Endometrial microvascular endothelial cells (primary cell): Measurements from ENCODE around the gene CUL4A. TPM values are rescaled to one million over a fixed set of nuclear protein-coding genes. Genes with fewer than 3 reads are reported as not detected.
"Not testable (repeated sequence)": the region's sequence is repeated elsewhere in the genome, so short reads cannot be mapped to it uniquely, and the experiment has no call there.

ENCODE experiments used
- in situ Hi-C: cut with HindIII; loops from 2 replicates; pipeline ENCODE4 v1.10.0; 2017; ENCODE audit warnings: low sequenced_read_pairs, low pct_unique_long_range_greater_than_20kb; ENCODE audit errors: inconsistent ontology term
- total RNA-seq: library from RNA; depleted of rRNA; stranded (reverse); fragments of >200 nt; gene quantifications from one replicate; pipeline ENCODE4 v1.2.3, GENCODE V29; 2015; ENCODE audit errors: inconsistent ontology term

The CUL4A gene
- total RNA-seq: 103 TPM

GRCh38 chr13:113209336-113209758, at the start of gene CUL4A:
Gene CUL4A (plus strand): TSS chr13:113209613. CDS start chr13:113209628, 15 bp downstream.
- in situ Hi-C loops: no loop called here

DNA sequence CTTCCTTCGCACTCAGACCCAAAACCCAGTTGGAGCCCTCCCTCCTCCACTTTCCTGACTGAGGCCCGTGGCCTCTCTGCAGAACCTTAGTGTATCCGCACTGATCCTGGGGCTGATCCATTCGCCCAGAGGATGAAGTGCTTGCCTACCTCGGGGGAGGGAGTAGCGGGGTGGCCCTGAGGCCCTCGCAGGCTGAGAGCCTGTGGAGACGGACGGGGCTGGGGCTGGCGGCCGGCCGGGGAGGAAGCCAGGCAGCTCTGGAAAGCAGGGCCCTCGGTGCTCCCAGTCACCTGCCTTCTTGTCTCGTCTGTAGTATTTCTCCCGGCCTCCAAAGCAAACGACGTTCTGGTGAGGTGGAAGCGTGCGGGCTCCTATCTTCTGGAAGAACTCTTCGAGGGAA, 49.7 kb upstream of the CUL4A start:
- in situ Hi-C loops: no loop called here

DNA sequence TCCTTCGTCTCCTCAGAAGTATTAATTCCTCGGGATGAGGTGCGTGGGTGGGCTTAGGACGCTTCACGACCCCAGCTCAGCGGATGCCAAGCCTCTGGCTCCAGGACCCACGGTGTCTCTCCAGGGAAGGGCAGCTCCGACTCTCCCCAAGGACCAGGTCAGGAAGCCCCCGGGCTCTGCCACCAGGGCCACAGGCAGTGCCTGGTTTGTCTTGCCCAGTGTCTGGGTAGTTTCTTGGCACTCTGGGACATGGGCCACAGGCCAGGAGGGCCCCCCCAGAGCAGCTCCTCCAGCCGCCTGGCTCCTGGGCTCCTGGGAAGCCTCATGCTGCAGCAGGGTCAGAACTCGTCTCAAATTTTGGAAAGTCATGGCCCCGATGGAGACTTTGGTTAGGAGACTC, 48.4 kb upstream of the CUL4A start:
- in situ Hi-C loops: no loop called here

GRCh38 chr13:113161433-113161832, 48.0 kb upstream of the CUL4A start:
- in situ Hi-C loops: no loop called here

DNA sequence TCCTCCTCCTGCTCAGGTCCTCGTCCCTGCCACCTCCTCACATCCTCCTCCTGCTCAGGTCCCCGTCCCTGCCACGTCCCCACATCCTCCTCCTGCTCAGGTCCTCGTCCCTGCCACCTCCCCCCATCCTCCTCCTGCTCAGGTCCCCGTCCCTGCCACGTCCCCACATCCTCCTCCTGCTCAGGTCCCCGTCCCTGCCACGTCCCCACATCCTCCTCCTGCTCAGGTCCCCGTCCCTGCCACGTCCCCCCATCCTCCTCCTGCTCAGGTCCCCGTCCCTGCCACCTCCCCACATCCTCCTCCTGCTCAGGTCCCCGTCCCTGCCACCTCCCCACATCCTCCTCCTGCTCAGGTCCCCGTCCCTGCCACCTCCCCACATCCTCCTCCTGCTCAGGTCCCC, 47.4 kb upstream of the CUL4A start:
- in situ Hi-C loops: not testable (repeated sequence)

GRCh38 chr13:113162783-113163685, 46.4 kb upstream of the CUL4A start:
- in situ Hi-C loops: no loop called here

- in situ Hi-C loops: no loop called here
Observed at GRCh38 chr13:113164492-113164891, 44.9 kb upstream of the CUL4A start.

- in situ Hi-C loops: no loop called here
Observed at GRCh38 chr13:113166266-113166665, 43.1 kb upstream of the CUL4A start.

GRCh38 chr13:113166681-113167080, 42.7 kb upstream of the CUL4A start:
- in situ Hi-C loops: no loop called here

DNA sequence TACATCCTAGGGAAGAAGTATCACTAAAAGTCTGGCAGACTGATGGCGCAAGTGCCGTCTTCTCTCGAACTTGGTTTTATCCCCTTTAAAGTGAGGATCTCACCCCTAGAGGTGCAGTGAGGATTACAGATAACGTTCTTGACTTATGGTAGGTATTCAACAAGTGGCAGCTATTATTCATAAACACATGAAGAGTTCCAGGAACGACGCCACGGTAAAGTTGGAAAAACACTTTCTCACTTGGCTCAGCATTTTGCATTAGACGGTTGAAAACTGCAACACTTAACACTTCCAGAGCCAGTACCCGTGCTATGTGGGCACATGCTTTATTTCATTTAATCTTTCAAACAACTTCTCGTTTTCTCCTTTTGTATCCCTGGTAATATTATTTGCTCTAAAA, 42.3 kb upstream of the CUL4A start:
- in situ Hi-C loops: no loop called here

GRCh38 chr13:113167575-113167974, 41.8 kb upstream of the CUL4A start:
- in situ Hi-C loops: no loop called here

GRCh38 chr13:113168211-113168610, 41.2 kb upstream of the CUL4A start:
- in situ Hi-C loops: no loop called here

GRCh38 chr13:113169277-113170272, 39.8 kb upstream of the CUL4A start:
- in situ Hi-C loops: no loop called here

GRCh38 chr13:113170511-113170910, 38.9 kb upstream of the CUL4A start:
- in situ Hi-C loops: no loop called here

DNA sequence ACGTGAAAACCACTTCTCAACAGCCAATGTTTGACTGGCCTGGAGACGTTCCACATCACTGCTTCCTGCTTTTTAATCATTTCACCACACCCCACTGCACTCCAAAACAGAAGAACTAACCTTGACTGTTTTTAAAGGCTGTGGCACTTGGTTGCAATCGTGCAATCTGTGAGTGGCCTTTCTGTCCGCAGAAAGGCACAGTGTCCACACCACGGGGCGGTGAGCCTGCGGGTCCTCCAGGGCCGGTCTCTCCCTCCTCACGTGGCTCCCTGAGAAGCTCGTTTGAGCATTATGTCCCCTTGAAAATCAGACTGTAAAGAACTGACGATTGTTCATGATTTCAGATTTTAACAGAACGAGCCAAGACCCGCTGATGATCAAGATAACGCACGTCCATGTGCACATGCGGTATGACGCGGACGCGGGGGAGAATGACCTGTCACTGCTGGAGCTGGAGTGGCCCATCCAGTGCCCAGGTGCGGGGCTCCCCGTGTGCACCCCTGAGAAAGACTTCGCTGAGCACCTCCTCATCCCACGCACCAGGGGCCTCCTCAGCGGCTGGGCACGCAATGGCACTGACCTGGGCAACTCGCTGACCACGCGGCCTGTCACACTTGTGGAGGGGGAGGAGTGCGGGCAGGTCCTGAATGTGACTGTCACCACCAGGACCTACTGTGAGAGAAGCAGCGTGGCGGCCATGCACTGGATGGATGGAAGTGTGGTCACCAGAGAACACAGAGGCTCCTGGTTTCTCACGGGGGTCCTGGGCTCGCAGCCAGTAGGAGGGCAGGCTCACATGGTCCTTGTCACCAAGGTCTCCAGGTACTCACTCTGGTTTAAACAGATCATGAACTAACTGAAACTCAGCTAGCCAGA, 37.9 kb upstream of the CUL4A start:
- in situ Hi-C loops: no loop called here

GRCh38 chr13:113172419-113172926, 36.9 kb upstream of the CUL4A start:
- in situ Hi-C loops: no loop called here

- in situ Hi-C loops: no loop called here
Observed at GRCh38 chr13:113176280-113176679, 33.1 kb upstream of the CUL4A start.

DNA sequence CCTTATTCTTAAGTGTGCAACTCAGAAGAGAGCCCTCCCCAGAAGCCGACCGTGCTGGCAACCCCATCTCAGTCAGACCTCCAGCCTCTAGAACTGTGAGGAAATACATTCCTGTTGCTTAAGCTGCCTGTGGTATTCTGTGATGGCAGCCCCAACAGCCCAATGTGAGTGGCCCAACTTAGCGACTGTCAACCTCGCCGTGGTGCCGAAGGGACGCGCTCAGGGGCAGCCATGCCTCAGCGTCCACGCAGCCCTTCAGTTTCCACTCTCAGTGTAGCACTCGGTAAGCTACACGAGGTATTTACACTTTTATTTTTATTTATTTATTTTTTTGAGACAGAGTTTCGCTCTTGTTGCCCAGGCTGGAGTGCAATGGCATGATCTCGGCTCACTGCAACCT, 32.6 kb upstream of the CUL4A start:
- in situ Hi-C loops: no loop called here
